H1 (cell line): ENCODE measurements around the gene RNF208. TPM values are rescaled to one million over a fixed set of nuclear protein-coding genes. Genes with fewer than 3 reads are reported as not detected.
A peak's percentile ranks its signal among the peaks of the same experiment; 100 is the strongest.

Source experiments
- CHD1 ChIP-seq: IDR thresholded peaks from 2 replicates; pipeline ENCODE4 v1.6.1; 2012; ENCODE audit warnings: low read depth, low read length, improper control_type of control experiment
- CTBP2 ChIP-seq: IDR thresholded peaks from 2 replicates; pipeline ENCODE4 v1.7.0; 2011; ENCODE audit warnings: borderline replicate concordance, mild to moderate bottlenecking, moderate library complexity, mixed read lengths, low read length; ENCODE audit not compliant: insufficient read depth, insufficient read length
- CTCF ChIP-seq, 3 experiments: IDR thresholded peaks; 1 replicate in 2 of 3; 2 replicates in 1 of 3; pipeline versions ENCODE4 v1.5.1 to v1.6.1; 2011; ENCODE audit warnings: low read length in 3 of 3, mild to moderate bottlenecking in 3 of 3, inconsistent platforms in 2 of 3, low read depth in 1 of 3, moderate library complexity in 1 of 3; ENCODE audit not compliant: insufficient read depth in 1 of 3; ENCODE audit errors: control extremely low read depth in 1 of 3
- EP300 ChIP-seq, 2 experiments: IDR thresholded peaks; 1 replicate in 1 of 2; 2 replicates in 1 of 2; pipeline ENCODE4 v1.6.1; 2011 to 2012; ENCODE audit warnings: low read depth in 2 of 2, low read length in 2 of 2, mild to moderate bottlenecking in 2 of 2, borderline replicate concordance in 1 of 2, inconsistent platforms in 1 of 2, moderate library complexity in 1 of 2
- GABPA ChIP-seq: IDR thresholded peaks from 2 replicates; pipeline ENCODE4 v1.6.1; 2011; ENCODE audit warnings: mild to moderate bottlenecking, low read length, moderate library complexity, borderline replicate concordance; ENCODE audit not compliant: insufficient read depth
- HDAC2 ChIP-seq, 2 experiments: fragments of 300-600 bp in 1 of 2; sonication (generic) in 1 of 2; IDR thresholded peaks; 2 replicates each; pipeline ENCODE4 v1.6.1; 2011 to 2012; ENCODE audit warnings: low read depth in 2 of 2, low read length in 2 of 2, mild to moderate bottlenecking in 2 of 2, moderate library complexity in 2 of 2, borderline replicate concordance in 1 of 2, inconsistent platforms in 1 of 2
- KDM5A ChIP-seq: fragments of 200-600 bp; IDR thresholded peaks from 2 replicates; pipeline ENCODE4 v1.7.1; 2012; ENCODE audit warnings: mild to moderate bottlenecking, low read length, inconsistent platforms, mixed read lengths
- NRF1 ChIP-seq: IDR thresholded peaks from 2 replicates; pipeline ENCODE4 v1.6.1; 2011; ENCODE audit warnings: mild to moderate bottlenecking, low read depth, low read length, improper control_type of control experiment
- SP2 ChIP-seq: IDR thresholded peaks from 2 replicates; pipeline ENCODE4 v1.6.1; 2012; ENCODE audit warnings: mild to moderate bottlenecking, low read length, inconsistent platforms
- SRF ChIP-seq: IDR thresholded peaks from 2 replicates; pipeline ENCODE4 v1.6.1; 2011; ENCODE audit warnings: mild to moderate bottlenecking, low read depth, low read length, moderate library complexity
- polyA plus RNA-seq, 7 experiments: library from polyadenylated mRNA; depleted of rRNA in 3 of 7; stranded (reverse) in 5 of 7; unstranded in 2 of 7; fragments of >200 nt in 5 of 7; fragments of 200-250 nt in 2 of 7; gene quantifications; 1 replicate in 5 of 7; 2 replicates in 1 of 7; 4 replicates in 1 of 7; pipeline versions ENCODE4 v1.2.1 to v1.2.3, GENCODE V29; 2011 to 2013; ENCODE audit warnings: missing spikeins in 2 of 7, mixed read lengths in 2 of 7
- total RNA-seq: library from RNA; stranded (reverse); fragmentation: NEBNext Ultra II Directional; extraction: Animal tissue kit (Norgen Biotek cat#: 25700); gene quantifications from 2 replicates; pipeline ENCODE4 v1.2.1, GENCODE V29; 2021

Gene RNF208
- total and polyA plus RNA-seq, 2 of the 8 experiments (the other 6 are each of a cell fraction or from before 2014, with no cell fraction given), result 2.7 to 7.7 TPM

- TF ChIP-seq GABPA (peak; percentile 73; the same call in 1 of the 2 replicates), KDM5A (no peak), SP2 (no peak), CTBP2 (no peak), HDAC2 (IDR thresholded peaks at IDR 0.05; ENCODE audit: borderline replicate concordance in 1 of 2, low read depth in 2 of 2, low read length in 2 of 2) (0 out of 4 replicates have a peak, but pooled peaks of 1 of the 2 experiments have one; percentile 56), SRF (no peak), EP300 (IDR thresholded peaks at IDR 0.05; ENCODE audit: borderline replicate concordance in 1 of 2, low read depth in 2 of 2, low read length in 2 of 2) (no peak), NRF1 (peak; percentile 41), CHD1 (no peak), CTCF (IDR thresholded peaks at IDR 0.05; ENCODE audit: control extremely low read depth in 1 of 3, insufficient read depth in 1 of 3, low read depth in 1 of 3, low read length in 3 of 3) (peak in 2 of 3 experiments; percentile 95 to 99; a peak in 3 of 4 replicates)
- TF ChIP-seq, all 59 proteins: peak for 16
These were observed 14.3 kb upstream of the RNF208 start (continued) for GRCh38 chr9:137236238-137236935.
